Measurements from ENCODE around the gene DCTN2.

DNA sequence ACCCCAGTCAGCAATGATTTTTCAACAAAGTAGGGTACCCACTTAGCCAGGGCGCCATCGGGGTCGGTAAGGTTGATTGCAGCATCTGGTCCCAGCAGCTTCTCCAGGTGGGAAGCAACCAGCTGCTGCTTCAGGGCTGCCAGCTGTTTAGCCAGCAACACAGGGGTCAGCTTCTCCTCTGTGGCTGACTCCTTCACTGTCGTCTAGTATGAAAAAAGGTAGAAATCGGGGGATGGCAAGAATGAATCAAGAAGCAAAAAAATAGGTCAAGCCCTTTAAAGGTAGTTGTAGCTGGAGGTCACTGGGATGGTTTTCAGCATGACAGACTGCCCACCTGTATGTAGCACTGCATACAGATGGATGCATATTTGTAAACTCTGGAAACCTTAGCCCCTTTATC, 12.7 kb downstream of the DCTN2 start:
- TF ChIP-seq, protein P1, sequence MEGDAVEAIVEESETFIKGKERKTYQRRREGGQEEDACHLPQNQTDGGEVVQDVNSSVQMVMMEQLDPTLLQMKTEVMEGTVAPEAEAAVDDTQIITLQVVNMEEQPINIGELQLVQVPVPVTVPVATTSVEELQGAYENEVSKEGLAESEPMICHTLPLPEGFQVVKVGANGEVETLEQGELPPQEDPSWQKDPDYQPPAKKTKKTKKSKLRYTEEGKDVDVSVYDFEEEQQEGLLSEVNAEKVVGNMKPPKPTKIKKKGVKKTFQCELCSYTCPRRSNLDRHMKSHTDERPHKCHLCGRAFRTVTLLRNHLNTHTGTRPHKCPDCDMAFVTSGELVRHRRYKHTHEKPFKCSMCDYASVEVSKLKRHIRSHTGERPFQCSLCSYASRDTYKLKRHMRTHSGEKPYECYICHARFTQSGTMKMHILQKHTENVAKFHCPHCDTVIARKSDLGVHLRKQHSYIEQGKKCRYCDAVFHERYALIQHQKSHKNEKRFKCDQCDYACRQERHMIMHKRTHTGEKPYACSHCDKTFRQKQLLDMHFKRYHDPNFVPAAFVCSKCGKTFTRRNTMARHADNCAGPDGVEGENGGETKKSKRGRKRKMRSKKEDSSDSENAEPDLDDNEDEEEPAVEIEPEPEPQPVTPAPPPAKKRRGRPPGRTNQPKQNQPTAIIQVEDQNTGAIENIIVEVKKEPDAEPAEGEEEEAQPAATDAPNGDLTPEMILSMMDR (IDR thresholded peaks at IDR 0.05; ENCODE audit: extremely low read depth in 1 of 2, insufficient read depth in 1 of 2, low read depth in 1 of 2, low read length in 2 of 2): no peak
- TF ChIP-seq POLR2A (IDR thresholded peaks at IDR 0.05; ENCODE audit: low read depth, low read length): no peak
- TF ChIP-seq JUN (IDR thresholded peaks at IDR 0.05; ENCODE audit: borderline replicate concordance, insufficient read depth, insufficient read length, low read depth): no peak

Data from endothelial cell of umbilical vein (primary cell).